ENCODE data around the gene DPEP1. TPM values are rescaled to one million over a fixed set of nuclear protein-coding genes. Genes with fewer than 3 reads are reported as not detected.

DPEP1 gene
- total RNA-seq, 1 experiment from 2014 or later: 8.1 TPM

DNA sequence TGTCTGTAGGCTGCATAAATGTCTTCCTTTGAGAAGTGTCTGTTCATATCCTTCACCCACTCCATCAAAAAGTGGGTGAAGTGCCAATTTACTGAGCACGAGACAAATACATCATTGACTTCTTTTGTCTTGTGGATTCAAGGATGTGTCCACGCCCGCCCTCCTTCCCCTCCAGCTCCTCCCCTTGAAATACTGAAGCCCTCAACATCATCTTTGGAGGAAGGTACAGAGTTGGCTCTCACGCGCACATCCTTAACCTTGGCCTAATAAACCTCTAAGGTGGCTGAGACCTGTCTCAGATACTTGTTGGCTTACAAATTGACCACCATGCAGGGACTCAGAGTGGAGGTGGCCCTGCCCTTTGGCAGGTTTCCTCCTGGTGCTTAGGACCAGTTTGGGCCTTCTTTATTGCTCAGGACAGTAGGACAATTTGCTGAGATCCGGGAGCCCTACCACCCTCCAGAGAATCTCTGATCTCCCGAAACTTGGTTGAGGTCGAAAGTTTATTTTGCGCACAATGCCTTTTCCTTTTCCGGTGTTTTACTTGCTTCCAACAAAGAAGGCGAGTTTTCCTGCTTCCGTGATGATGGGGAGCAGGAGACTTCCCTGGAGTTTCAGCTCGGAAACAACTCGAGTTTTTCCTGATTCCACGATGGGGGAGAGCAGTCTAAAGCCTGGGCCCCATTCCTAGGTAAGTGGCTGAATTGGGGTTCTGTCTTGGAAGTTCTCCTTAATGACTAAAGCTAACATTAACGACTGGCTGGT, 58.9 kb downstream of the DPEP1 start:
- ChIA-PET POLR2A (no interaction called here), CTCF (no interaction called here)
- Mint-ChIP-seq H3K27me3 (ENCODE audit: insufficient read depth, unreplicated experiment) (no peaks in the 10 kb centered on the region), H3K4me1 (ENCODE audit: low read depth, unreplicated experiment) (no peaks in the 10 kb centered on the region), H3K4me3 (ENCODE audit: unreplicated experiment) (no peak overlapping the region), H3K27ac (ENCODE audit: unreplicated experiment) (no peak overlapping the region), H3K9me3 (ENCODE audit: unreplicated experiment) (no peaks in the 10 kb centered on the region), H3K36me3 (ENCODE audit: insufficient read depth, unreplicated experiment) (peaks cover 10% of the 10 kb centered on the region)
- H3K4me1 ChIP-seq: no peaks in the 10 kb centered on the region
- TF ChIP-seq, protein P1, sequence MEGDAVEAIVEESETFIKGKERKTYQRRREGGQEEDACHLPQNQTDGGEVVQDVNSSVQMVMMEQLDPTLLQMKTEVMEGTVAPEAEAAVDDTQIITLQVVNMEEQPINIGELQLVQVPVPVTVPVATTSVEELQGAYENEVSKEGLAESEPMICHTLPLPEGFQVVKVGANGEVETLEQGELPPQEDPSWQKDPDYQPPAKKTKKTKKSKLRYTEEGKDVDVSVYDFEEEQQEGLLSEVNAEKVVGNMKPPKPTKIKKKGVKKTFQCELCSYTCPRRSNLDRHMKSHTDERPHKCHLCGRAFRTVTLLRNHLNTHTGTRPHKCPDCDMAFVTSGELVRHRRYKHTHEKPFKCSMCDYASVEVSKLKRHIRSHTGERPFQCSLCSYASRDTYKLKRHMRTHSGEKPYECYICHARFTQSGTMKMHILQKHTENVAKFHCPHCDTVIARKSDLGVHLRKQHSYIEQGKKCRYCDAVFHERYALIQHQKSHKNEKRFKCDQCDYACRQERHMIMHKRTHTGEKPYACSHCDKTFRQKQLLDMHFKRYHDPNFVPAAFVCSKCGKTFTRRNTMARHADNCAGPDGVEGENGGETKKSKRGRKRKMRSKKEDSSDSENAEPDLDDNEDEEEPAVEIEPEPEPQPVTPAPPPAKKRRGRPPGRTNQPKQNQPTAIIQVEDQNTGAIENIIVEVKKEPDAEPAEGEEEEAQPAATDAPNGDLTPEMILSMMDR (IDR thresholded peaks at IDR 0.05; ENCODE audit: insufficient read depth in 1 of 2, low read depth in 1 of 2, low read length in 1 of 2, severe bottlenecking in 1 of 2, unreplicated experiment in 1 of 2): no peak
- intact Hi-C loops (cut with micrococcal nuclease; ENCODE audit: unreplicated experiment): no loop called here
- no peaks in the 10 kb centered on the region for H3K36me3 ChIP-seq (ENCODE audit: control insufficient read depth, insufficient read depth, low read length)
- no TSS peak for BruUV-seq (replicated peaks)
- H3K27me3 ChIP-seq (replicated peaks; ENCODE audit: control insufficient read depth, insufficient read depth, low read length): no peaks in the 10 kb centered on the region
- no peak overlapping the region for H3K4me3 ChIP-seq (ENCODE audit: low read depth, low read length)
- DNase-seq: no peak
- H3K9me3 ChIP-seq: peaks cover 15% of the 10 kb centered on the region

- no peaks in the 10 kb centered on the region for H3K27me3 ChIP-seq (replicated peaks; ENCODE audit: control insufficient read depth, insufficient read depth, low read length)
- ChIA-PET POLR2A (no interaction called here), CTCF (no interaction called here)
- TF ChIP-seq, protein P1 (IDR thresholded peaks at IDR 0.05; ENCODE audit: insufficient read depth in 1 of 2, low read depth in 1 of 2, low read length in 1 of 2, severe bottlenecking in 1 of 2, unreplicated experiment in 1 of 2): no peak
- no peak for DNase-seq
- H3K36me3 ChIP-seq (ENCODE audit: control insufficient read depth, insufficient read depth, low read length): no peaks in the 10 kb centered on the region
- Mint-ChIP-seq H3K36me3 (ENCODE audit: insufficient read depth, unreplicated experiment) (peaks cover 4% of the 10 kb centered on the region), H3K4me3 (ENCODE audit: unreplicated experiment) (no peak overlapping the region), H3K9me3 (ENCODE audit: unreplicated experiment) (peaks cover 11% of the 10 kb centered on the region), H3K27me3 (ENCODE audit: insufficient read depth, unreplicated experiment) (no peaks in the 10 kb centered on the region), H3K4me1 (ENCODE audit: low read depth, unreplicated experiment) (no peaks in the 10 kb centered on the region), H3K27ac (ENCODE audit: unreplicated experiment) (no peak overlapping the region)
- H3K9me3 ChIP-seq: peaks cover 34% of the 10 kb centered on the region
- no TSS peak for BruUV-seq (replicated peaks)
- intact Hi-C loops (cut with micrococcal nuclease; ENCODE audit: unreplicated experiment): no loop called here
- no peaks in the 10 kb centered on the region for H3K4me1 ChIP-seq
- no peak overlapping the region for H3K4me3 ChIP-seq (ENCODE audit: low read depth, low read length)
Observed at GRCh38 chr16:89678258-89678657, 64.8 kb downstream of the DPEP1 start.

DNA sequence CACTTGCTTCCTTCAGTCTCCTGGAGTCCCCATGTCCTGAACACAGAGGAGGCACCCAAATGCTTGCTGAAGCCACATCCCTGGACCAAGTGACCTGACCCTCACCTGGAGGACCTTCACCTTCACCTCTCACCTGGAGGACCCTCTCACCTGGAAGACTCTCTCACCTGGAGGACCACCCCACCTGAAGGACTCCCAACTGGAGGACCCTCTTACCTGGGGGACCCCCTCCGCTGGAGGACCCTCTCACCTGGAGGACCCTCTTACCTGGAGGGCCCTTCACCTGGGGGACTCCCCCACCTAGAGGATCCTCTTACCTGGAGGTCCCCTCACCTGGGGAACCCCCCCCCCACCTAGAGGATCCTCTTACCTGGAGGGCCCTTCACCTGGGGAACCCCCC, 72.5 kb downstream of the DPEP1 start:
- H3K27me3 Mint-ChIP-seq (ENCODE audit: insufficient read depth, unreplicated experiment): no peaks in the 10 kb centered on the region
- H3K4me1 ChIP-seq: peaks cover 10% of the 10 kb centered on the region
- H3K4me1 Mint-ChIP-seq (ENCODE audit: low read depth, unreplicated experiment): peaks cover 6% of the 10 kb centered on the region
- H3K36me3 Mint-ChIP-seq (ENCODE audit: insufficient read depth, unreplicated experiment): peaks cover 58% of the 10 kb centered on the region
- TF ChIP-seq, protein P1 (IDR thresholded peaks at IDR 0.05; ENCODE audit: insufficient read depth in 1 of 2, low read depth in 1 of 2, low read length in 1 of 2, severe bottlenecking in 1 of 2, unreplicated experiment in 1 of 2): no peak
- ChIA-PET POLR2A (interaction anchor here (0.5 to 1.5 kb wide), 5 partner anchors 14 to 125 kb away, joined by 3 to 14 read pairs (median 5); partner anchors contain the start of genes CHMP1A, SPATA33 and VPS9D1), CTCF (interaction anchor here (1.4 to 1.9 kb wide), 2 partner anchors 15 to 86 kb away, joined by 4 to 11 read pairs; partner anchors contain the start of gene SPATA2L)
- peak overlapping the region; percentile 77 for H3K27ac Mint-ChIP-seq (ENCODE audit: unreplicated experiment)
- peaks cover 5% of the 10 kb centered on the region; the same call in 1 of the 2 replicates for H3K36me3 ChIP-seq (ENCODE audit: control insufficient read depth, insufficient read depth, low read length)
- H3K9me3 ChIP-seq: peaks cover 9% of the 10 kb centered on the region; the same call in 1 of the 2 replicates
- H3K27me3 ChIP-seq (replicated peaks; ENCODE audit: control insufficient read depth, insufficient read depth, low read length): no peaks in the 10 kb centered on the region
- intact Hi-C loops (cut with micrococcal nuclease; ENCODE audit: unreplicated experiment): loop anchor here (2.0 kb wide), 1 partner anchor 27 kb away; no protein-coding TSS in a partner anchor
- BruUV-seq (replicated peaks): no TSS peak
- no peak for DNase-seq
- no peak overlapping the region for H3K4me3 ChIP-seq (ENCODE audit: low read depth, low read length)
- H3K4me3 Mint-ChIP-seq (ENCODE audit: unreplicated experiment): peak overlapping the region; percentile 71
- peaks cover 21% of the 10 kb centered on the region for H3K9me3 Mint-ChIP-seq (ENCODE audit: unreplicated experiment)

Measured in Caco-2 (cell line).